Endothelial cell of umbilical vein (primary cell): Measurements from ENCODE around the gene PAX5. TPM values are rescaled to one million over a fixed set of nuclear protein-coding genes. Genes with fewer than 3 reads are reported as not detected.

Source experiments
- BruUV-seq: library from RNA; stranded (reverse); fragments of 400-500 nt; replicated peaks from 2 replicates; lab custom pipeline; 2021; lab: Mats Ljungman, UMichigan
- CTCF ChIA-PET: fragments of 300-600, 350-600 bp; sonication (Branson Sonifier 250); formaldehyde crosslinking; loops from one replicate; lab custom pipeline; 2021; ENCODE audit warnings: antibody characterized with exemption, inconsistent platforms; lab: Charles Lee
- POLR2A ChIA-PET: fragments of 300-600, 350-600 bp; sonication (Branson Sonifier 250); formaldehyde crosslinking; loops from one replicate; lab custom pipeline; 2021; ENCODE audit warnings: antibody characterized with exemption, inconsistent platforms; lab: Charles Lee
- DNase-seq: peaks from one replicate; pipeline ENCODE4 v3.0.0-alpha.2; 2011; ENCODE audit warnings: low read depth, low spot score
- FAIRE-seq: peaks from 2 replicates; lab custom pipeline; 2011; peaks lifted over from hg19 to GRCh38; lab: Jason Lieb, UNC
- H2AFZ ChIP-seq: 2 replicates; pipeline ENCODE4 v1.6.0; 2012; ENCODE audit warnings: low read depth, low read length, control low read depth, inconsistent platforms
- H3K27ac ChIP-seq: 2 replicates; pipeline ENCODE4 v1.5.1; 2011; ENCODE audit warnings: low read depth, mild to moderate bottlenecking, control low read depth, low read length, moderate library complexity; ENCODE audit not compliant: insufficient read depth
- H3K27me3 ChIP-seq, 2 experiments: 2 replicates each; pipeline versions ENCODE4 v1.6.0 to v1.6.1; 2011; ENCODE audit warnings: low read length in 2 of 2, mixed read lengths in 1 of 2; ENCODE audit not compliant: control insufficient read depth in 2 of 2, insufficient read depth in 2 of 2
- H3K36me3 ChIP-seq, 2 experiments: 2 replicates in 1 of 2; 3 replicates in 1 of 2; pipeline ENCODE4 v1.5.1; 2011; ENCODE audit warnings: low read length in 2 of 2, mild to moderate bottlenecking in 1 of 2, moderate library complexity in 1 of 2; ENCODE audit not compliant: control insufficient read depth in 2 of 2, insufficient read depth in 2 of 2; ENCODE audit errors: extremely low read depth in 1 of 2
- H3K4me1 ChIP-seq: 3 replicates; pipeline ENCODE4 v1.5.1; 2011; ENCODE audit warnings: mild to moderate bottlenecking, low read length; ENCODE audit not compliant: control insufficient read depth, insufficient read depth; ENCODE audit errors: extremely low read depth
- H3K4me2 ChIP-seq: 2 replicates; pipeline ENCODE4 v1.6.1; 2011; ENCODE audit warnings: low read length, control low read depth, mixed read lengths; ENCODE audit not compliant: insufficient read depth
- H3K4me3 ChIP-seq, 3 experiments: fragments of 200-600 bp in 1 of 3; sonication (generic), shearing (Covaris generic) in 1 of 3; replicated peaks in 1 of 3; 2 replicates each; pipeline ENCODE4 v1.5.1; 2011 to 2016; ENCODE audit warnings: control low read depth in 3 of 3, low read length in 3 of 3, mild to moderate bottlenecking in 2 of 3, inconsistent platforms in 1 of 3, low read depth in 1 of 3, moderate library complexity in 1 of 3; ENCODE audit not compliant: insufficient read depth in 1 of 3
- H3K79me2 ChIP-seq: 2 replicates; pipeline ENCODE4 v1.6.0; 2012; ENCODE audit warnings: low read length, inconsistent platforms; ENCODE audit not compliant: control insufficient read depth, insufficient read depth
- H3K9ac ChIP-seq: replicated peaks from 2 replicates; pipeline ENCODE3; 2011; ENCODE audit warnings: low read length, control low read depth; ENCODE audit not compliant: insufficient read depth; ENCODE audit errors: extremely low read depth
- H3K9me1 ChIP-seq: replicated peaks from 3 replicates; pipeline ENCODE4 v1.6.0; 2011; ENCODE audit warnings: mild to moderate bottlenecking, low read length; ENCODE audit not compliant: control insufficient read depth, insufficient read depth; ENCODE audit errors: extremely low read depth
- H3K9me3 ChIP-seq: replicated peaks from 2 replicates; pipeline ENCODE4 v1.5.1; 2012; ENCODE audit warnings: low read length, inconsistent platforms; ENCODE audit not compliant: control insufficient read depth, insufficient read depth
- H4K20me1 ChIP-seq: replicated peaks from 2 replicates; pipeline ENCODE3; 2011; ENCODE audit warnings: mild to moderate bottlenecking, low read length; ENCODE audit not compliant: control insufficient read depth, insufficient read depth; ENCODE audit errors: extremely low read depth
- CTCF ChIP-seq, 2 donors: IDR thresholded peaks; 1 replicate in 1 of 2; 2 replicates in 1 of 2; pipeline ENCODE4 v1.5.1; 2011; ENCODE audit warnings: low read length in 2 of 2, mild to moderate bottlenecking in 2 of 2, moderate library complexity in 2 of 2, control low read depth in 1 of 2, inconsistent platforms in 1 of 2, low read depth in 1 of 2; ENCODE audit not compliant: insufficient read depth in 1 of 2; ENCODE audit errors: extremely low read depth in 1 of 2
- EZH2 ChIP-seq: IDR thresholded peaks from 2 replicates; pipeline ENCODE4 v1.6.1; 2012; ENCODE audit warnings: borderline replicate concordance, low read depth, mild to moderate bottlenecking, moderate library complexity, low read length, inconsistent platforms; ENCODE audit not compliant: severe bottlenecking
- FOS ChIP-seq: IDR thresholded peaks from 2 replicates; pipeline ENCODE4 v1.6.1; 2011; ENCODE audit warnings: mild to moderate bottlenecking, low read length, moderate library complexity, borderline replicate concordance; ENCODE audit not compliant: insufficient read depth
- GATA2 ChIP-seq: IDR thresholded peaks from 2 replicates; pipeline ENCODE4 v1.7.0; 2011; ENCODE audit warnings: low read depth, mild to moderate bottlenecking, moderate library complexity, mixed read lengths, low read length; ENCODE audit not compliant: insufficient read length, insufficient read depth
- JUN ChIP-seq: IDR thresholded peaks from 2 replicates; pipeline ENCODE4 v1.6.1; 2011; ENCODE audit warnings: borderline replicate concordance, low read depth; ENCODE audit not compliant: insufficient read length, insufficient read depth
- MAX ChIP-seq: IDR thresholded peaks from 2 replicates; pipeline ENCODE4 v1.6.1; 2011; ENCODE audit not compliant: insufficient read depth, insufficient read length
- MYC ChIP-seq: IDR thresholded peaks from one replicate; pipeline ENCODE4 v1.6.1; 2011; ENCODE audit warnings: mild to moderate bottlenecking, low read depth, low read length
- POLR2A ChIP-seq: IDR thresholded peaks from 2 replicates; pipeline ENCODE4 v1.6.1; 2012; ENCODE audit warnings: low read depth, mild to moderate bottlenecking, control low read depth, low read length
- POLR2AphosphoS5 ChIP-seq: IDR thresholded peaks from 2 replicates; pipeline ENCODE4 v1.6.1; 2012; ENCODE audit warnings: low read depth, mild to moderate bottlenecking, control low read depth, low read length, moderate library complexity; ENCODE audit not compliant: insufficient read depth
- dilution Hi-C: fragments of 300-500 bp; cut with MboI; formaldehyde crosslinking; loops from one replicate; pipeline ENCODE4 v1.15.0; 2019; ENCODE audit warnings: low sequenced_read_pairs; ENCODE audit not compliant: extremely low pct_ligation_motif_present
- intact Hi-C: fragments of 100-400 bp; cut with micrococcal nuclease; formaldehyde crosslinking; loops from one replicate; pipeline ENCODE4 v1.10.0; 2022
- polyA plus RNA-seq, 4 experiments: library from polyadenylated mRNA; depleted of rRNA in 3 of 4; stranded (reverse) in 3 of 4; unstranded in 1 of 4; fragments of >200 nt; gene quantifications; 2 replicates each; pipeline versions ENCODE4 v1.2.1 to v1.2.3, GENCODE V29; 2011 to 2012; ENCODE audit warnings: missing spikeins in 1 of 4
- total RNA-seq: library from RNA; stranded (reverse); gene quantifications from 2 replicates; pipeline ENCODE4 v1.2.3, GENCODE V29; 2021

Gene PAX5
- total and polyA plus RNA-seq, 2 donors (not counting 3 experiments of a cell fraction or from before 2014, with no cell fraction given) = not detected

GRCh38 chr9:36835271-36835996, 198.6 kb downstream of the PAX5 start:
- ChIA-PET CTCF (no interaction called here), POLR2A (no interaction called here)
- dilution Hi-C loops = no loop called here
- Histone ChIP-seq H3K79me2 (no peaks in the 10 kb centered on the region), H4K20me1 (no peaks in the 10 kb centered on the region), H3K27ac (no peak overlapping the region), H3K27me3 (peaks cover 0 to 4% of the 10 kb centered on the region in 2 experiments), H3K9me1 (no peaks in the 10 kb centered on the region), H3K9ac (no peak overlapping the region), H3K9me3 (no peaks in the 10 kb centered on the region), H3K4me1 (no peaks in the 10 kb centered on the region), H3K4me3 (no peak overlapping the region), H2AFZ (no peak overlapping the region), H3K36me3 (no peaks in the 10 kb centered on the region), H3K4me2 (no peak overlapping the region)
- TF ChIP-seq MYC (no peak), JUN (no peak), POLR2AphosphoS5 (no peak), FOS (no peak), CTCF (IDR thresholded peaks at IDR 0.05; ENCODE audit: extremely low read depth in 1 of 2, insufficient read depth in 1 of 2, low read depth in 1 of 2, low read length in 2 of 2) (no peak), GATA2 (no peak), MAX (no peak), POLR2A (no peak), EZH2 (no peak)
- FAIRE-seq (no peak), DNase-seq (no peak)
- intact Hi-C loops = no loop called here
- BruUV-seq = no TSS peak
